Nephron progenitor cell (in vitro differentiated cells): Measurements from ENCODE around the gene POLQ.

Source experiments
- DNase-seq: peaks from one replicate; pipeline ENCODE4 v3.0.0; 2021
- H3K27ac Mint-ChIP-seq: 2 replicates; pipeline ENCODE4 v1.8.0; 2021; ENCODE audit warnings: mild to moderate bottlenecking, moderate library complexity, mixed read lengths
- H3K27me3 Mint-ChIP-seq: 2 replicates; pipeline ENCODE4 v1.8.0; 2021; ENCODE audit warnings: mild to moderate bottlenecking, low read depth, mixed read lengths; ENCODE audit not compliant: poor library complexity
- H3K36me3 Mint-ChIP-seq: 2 replicates; pipeline ENCODE4 v1.8.0; 2021; ENCODE audit warnings: low read depth, mixed read lengths
- H3K4me1 Mint-ChIP-seq: 2 replicates; pipeline ENCODE4 v1.8.0; 2021; ENCODE audit warnings: mixed read lengths
- H3K4me3 Mint-ChIP-seq: 2 replicates; pipeline ENCODE4 v1.8.0; 2021; ENCODE audit warnings: mild to moderate bottlenecking, moderate library complexity, mixed read lengths
- H3K9me3 Mint-ChIP-seq: 2 replicates; pipeline ENCODE4 v1.8.0; 2021; ENCODE audit warnings: mild to moderate bottlenecking, moderate library complexity, mixed read lengths
- TF ChIP-seq, protein P1 (sequence below): fragments of 200-600 bp; sonication (generic); IDR thresholded peaks from 2 replicates; pipeline ENCODE4 v1.5.0; 2021; ENCODE audit warnings: antibody characterized with exemption

The POLQ gene

DNA sequence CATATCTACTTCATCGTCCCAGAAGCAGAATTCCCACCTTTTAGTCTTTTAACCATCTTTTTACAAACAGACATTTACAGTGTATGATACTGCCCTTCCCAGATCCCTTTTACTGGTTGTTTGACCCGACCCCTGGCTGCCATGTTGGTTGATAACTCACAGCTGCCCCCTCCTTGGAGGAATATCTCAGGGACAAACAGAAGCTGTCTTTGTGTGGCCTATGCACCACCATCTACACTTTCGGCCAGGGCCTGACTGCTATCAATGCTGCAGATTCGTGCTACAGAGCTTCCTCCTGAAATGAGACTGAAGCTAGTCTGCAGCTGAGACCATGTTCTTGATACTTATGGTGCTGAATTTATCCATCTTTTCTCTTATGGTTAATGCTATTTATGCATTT lies 6.6 kb upstream of the POLQ start:
- Mint-ChIP-seq H3K27me3 (no peaks in the 10 kb centered on the region), H3K27ac (no peak overlapping the region), H3K4me3 (no peak overlapping the region), H3K4me1 (peaks cover 6% of the 10 kb centered on the region), H3K9me3 (peaks cover 9% of the 10 kb centered on the region), H3K36me3 (no peaks in the 10 kb centered on the region)
- DNase-seq: no peak
- TF ChIP-seq, protein P1, sequence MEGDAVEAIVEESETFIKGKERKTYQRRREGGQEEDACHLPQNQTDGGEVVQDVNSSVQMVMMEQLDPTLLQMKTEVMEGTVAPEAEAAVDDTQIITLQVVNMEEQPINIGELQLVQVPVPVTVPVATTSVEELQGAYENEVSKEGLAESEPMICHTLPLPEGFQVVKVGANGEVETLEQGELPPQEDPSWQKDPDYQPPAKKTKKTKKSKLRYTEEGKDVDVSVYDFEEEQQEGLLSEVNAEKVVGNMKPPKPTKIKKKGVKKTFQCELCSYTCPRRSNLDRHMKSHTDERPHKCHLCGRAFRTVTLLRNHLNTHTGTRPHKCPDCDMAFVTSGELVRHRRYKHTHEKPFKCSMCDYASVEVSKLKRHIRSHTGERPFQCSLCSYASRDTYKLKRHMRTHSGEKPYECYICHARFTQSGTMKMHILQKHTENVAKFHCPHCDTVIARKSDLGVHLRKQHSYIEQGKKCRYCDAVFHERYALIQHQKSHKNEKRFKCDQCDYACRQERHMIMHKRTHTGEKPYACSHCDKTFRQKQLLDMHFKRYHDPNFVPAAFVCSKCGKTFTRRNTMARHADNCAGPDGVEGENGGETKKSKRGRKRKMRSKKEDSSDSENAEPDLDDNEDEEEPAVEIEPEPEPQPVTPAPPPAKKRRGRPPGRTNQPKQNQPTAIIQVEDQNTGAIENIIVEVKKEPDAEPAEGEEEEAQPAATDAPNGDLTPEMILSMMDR: no peak

DNA sequence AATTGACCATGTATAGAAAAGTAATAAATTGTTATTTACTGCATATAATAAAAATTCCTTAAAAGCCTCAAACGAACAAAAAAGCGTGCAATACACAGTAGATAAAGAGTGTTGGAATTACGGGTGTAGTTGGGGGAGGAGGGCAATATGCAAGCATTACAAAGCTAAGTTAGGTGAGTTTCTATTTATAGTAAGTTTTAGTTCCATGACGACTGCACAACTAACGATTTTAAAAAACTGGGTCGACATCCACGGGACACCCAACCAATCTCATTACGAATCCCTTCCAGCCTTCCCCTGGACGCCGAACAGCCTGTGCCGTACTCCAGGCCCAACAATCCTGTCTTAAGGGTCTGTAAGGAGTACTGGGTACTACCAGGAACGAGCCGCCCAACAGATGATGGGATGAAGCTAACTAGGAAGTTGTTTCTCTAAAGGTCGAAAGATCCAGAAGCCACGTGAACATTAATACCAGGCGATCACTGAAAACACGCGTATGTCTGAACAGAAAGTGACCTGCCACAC lies 677 bp downstream of the POLQ start:
- peak overlapping the region; percentile 84 for H3K27ac Mint-ChIP-seq
- no peaks in the 10 kb centered on the region for H3K9me3 Mint-ChIP-seq
- peak overlapping the region; percentile 94 for H3K4me3 Mint-ChIP-seq
- peaks cover 23% of the 10 kb centered on the region for H3K36me3 Mint-ChIP-seq
- H3K4me1 Mint-ChIP-seq: peaks cover 27% of the 10 kb centered on the region
- TF ChIP-seq, protein P1: no peak
- DNase-seq: no peak
- peaks cover 4% of the 10 kb centered on the region for H3K27me3 Mint-ChIP-seq

- Mint-ChIP-seq H3K4me3 (no peak overlapping the region), H3K4me1 (peaks cover 27% of the 10 kb centered on the region), H3K27me3 (peaks cover 4% of the 10 kb centered on the region), H3K27ac (no peak overlapping the region), H3K36me3 (peaks cover 34% of the 10 kb centered on the region), H3K9me3 (no peaks in the 10 kb centered on the region)
- no peak for DNase-seq
- TF ChIP-seq, protein P1: no peak
These were observed 2.9 kb downstream of the POLQ start for GRCh38 chr3:121542924-121543323.

DNA sequence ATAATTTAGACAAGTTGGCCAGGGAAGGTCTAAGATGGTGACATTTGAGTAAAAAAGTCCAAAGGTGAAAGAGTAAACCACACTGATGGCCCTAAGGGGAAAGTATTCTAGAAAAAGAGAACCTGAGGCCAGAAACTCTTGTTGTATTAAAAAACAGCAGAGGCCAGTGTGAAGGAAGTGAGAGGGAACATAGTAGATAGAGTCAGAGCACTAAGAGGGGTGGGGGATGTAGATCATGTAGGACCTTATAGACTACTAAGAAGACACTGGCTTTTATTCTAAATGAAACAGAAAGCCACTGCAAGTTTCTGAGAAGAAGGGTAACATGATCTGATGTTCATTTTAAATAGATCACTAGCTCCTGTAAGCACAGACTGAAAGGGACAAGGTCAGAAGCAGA lies 14.5 kb downstream of the POLQ start:
- H3K4me1 Mint-ChIP-seq: no peaks in the 10 kb centered on the region
- peaks cover 3% of the 10 kb centered on the region for H3K27me3 Mint-ChIP-seq
- TF ChIP-seq, protein P1: no peak
- no peaks in the 10 kb centered on the region for H3K9me3 Mint-ChIP-seq
- H3K4me3 Mint-ChIP-seq: no peak overlapping the region
- peak overlapping the region; percentile 9 for H3K27ac Mint-ChIP-seq
- peaks cover 61% of the 10 kb centered on the region for H3K36me3 Mint-ChIP-seq
- DNase-seq: no peak

GRCh38 chr3:121529308-121529707 lies 16.5 kb downstream of the POLQ start:
- Mint-ChIP-seq H3K4me3 (no peak overlapping the region), H3K36me3 (peaks cover 64% of the 10 kb centered on the region), H3K4me1 (no peaks in the 10 kb centered on the region), H3K9me3 (no peaks in the 10 kb centered on the region), H3K27ac (no peak overlapping the region), H3K27me3 (peaks cover 3% of the 10 kb centered on the region)
- DNase-seq: no peak
- TF ChIP-seq, protein P1: peak; percentile 13

DNA sequence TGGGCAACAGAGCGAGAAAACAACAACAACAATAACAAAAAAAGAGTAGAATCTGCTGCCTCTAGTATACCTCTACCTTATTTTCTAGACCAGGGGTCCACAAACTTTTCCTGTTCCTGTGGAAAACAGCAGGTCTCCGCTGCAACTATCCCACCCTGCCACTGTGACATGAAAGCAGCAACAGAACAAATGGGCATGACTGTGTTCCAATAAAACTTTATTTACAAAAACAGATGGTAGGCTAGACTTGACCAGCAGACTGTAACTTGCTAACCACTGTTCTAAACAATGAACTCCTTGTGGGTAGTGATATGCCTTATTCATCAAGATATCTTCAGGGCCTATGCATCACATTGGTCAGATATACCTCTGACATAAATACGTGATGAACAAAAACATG lies 25.3 kb downstream of the POLQ start:
- Mint-ChIP-seq H3K4me3 (no peak overlapping the region), H3K27ac (no peak overlapping the region), H3K27me3 (no peaks in the 10 kb centered on the region), H3K4me1 (no peaks in the 10 kb centered on the region), H3K36me3 (peaks cover 81% of the 10 kb centered on the region), H3K9me3 (peaks cover 11% of the 10 kb centered on the region)
- no peak for DNase-seq
- TF ChIP-seq, protein P1: no peak
